Parathyroid adenoma (tissue), 2 donors: ENCODE results near the gene UQCC2.

Experiments
- H2AFZ ChIP-seq: fragments of 300-600 bp; sonication (generic); one replicate; pipeline ENCODE4 v1.7.0; 2017; ENCODE audit warnings: antibody characterized with exemption, mild to moderate bottlenecking
- H3K27ac ChIP-seq: fragments of 300-600 bp; sonication (generic); one replicate; pipeline ENCODE4 v1.7.0; 2017
- H3K27me3 ChIP-seq: fragments of 300-600 bp; sonication (generic); one replicate; pipeline ENCODE4 v1.7.0; 2017; ENCODE audit warnings: low read length; ENCODE audit not compliant: control insufficient read depth, insufficient read depth
- H3K36me3 ChIP-seq: fragments of 300-600 bp; sonication (generic); one replicate; pipeline ENCODE4 v1.7.0; 2017; ENCODE audit warnings: low read length; ENCODE audit not compliant: control insufficient read depth, insufficient read depth
- H3K4me1 ChIP-seq: fragments of 300-600 bp; sonication (generic); one replicate; pipeline ENCODE4 v1.7.0; 2017; ENCODE audit warnings: control low read depth
- H3K4me2 ChIP-seq: fragments of 300-600 bp; sonication (generic); one replicate; pipeline ENCODE4 v1.7.0; 2017; ENCODE audit warnings: low read length
- H3K4me3 ChIP-seq: fragments of 300-600 bp; sonication (generic); one replicate; pipeline ENCODE4 v1.7.0; 2017; ENCODE audit warnings: low read depth, low read length
- H3K79me2 ChIP-seq: fragments of 300-600 bp; sonication (generic); one replicate; pipeline ENCODE4 v1.7.0; 2017; ENCODE audit warnings: control low read depth
- H3K9ac ChIP-seq: fragments of 300-600 bp; sonication (generic); one replicate; pipeline ENCODE4 v1.7.0; 2017; ENCODE audit warnings: mild to moderate bottlenecking
- H3K9me3 ChIP-seq: fragments of 300-600 bp; sonication (generic); one replicate; pipeline ENCODE4 v1.7.0; 2017; ENCODE audit warnings: low read length; ENCODE audit not compliant: control insufficient read depth
- TF ChIP-seq, protein P1 (sequence below): fragments of 300-600 bp; sonication (generic); IDR thresholded peaks from one replicate; pipeline ENCODE4 v1.7.0; 2017; ENCODE audit warnings: antibody characterized with exemption, mild to moderate bottlenecking
- donor health status: primary hyperparathyroidism.

The UQCC2 gene

DNA sequence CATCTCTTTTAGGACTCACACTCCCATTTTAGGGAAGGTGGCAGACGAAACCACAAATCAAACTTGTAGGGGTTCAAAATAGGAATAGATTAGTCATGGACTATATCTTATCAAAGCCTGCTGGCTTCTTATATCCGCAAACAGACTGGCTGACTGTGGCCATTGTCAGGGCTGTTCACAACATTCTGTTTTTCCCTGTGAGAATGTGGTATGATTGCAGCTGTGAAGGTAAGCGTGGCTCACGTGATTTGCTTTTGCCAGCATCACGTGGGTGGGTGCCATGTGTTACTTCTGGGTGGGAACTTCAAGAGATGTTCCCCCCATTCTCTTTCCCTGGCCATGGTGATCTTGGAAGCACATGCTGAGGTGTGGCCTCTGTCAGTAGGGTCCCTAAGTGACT, 29.3 kb upstream of the UQCC2 start:
- H3K4me2 ChIP-seq = no peak overlapping the region
- no peak overlapping the region for H3K9ac ChIP-seq
- H3K27me3 ChIP-seq = no peaks in the 10 kb centered on the region
- no peaks in the 10 kb centered on the region for H3K79me2 ChIP-seq
- peaks cover 3% of the 10 kb centered on the region for H3K4me1 ChIP-seq
- H3K9me3 ChIP-seq = no peaks in the 10 kb centered on the region
- H3K36me3 ChIP-seq = no peaks in the 10 kb centered on the region
- H2AFZ ChIP-seq = no peak overlapping the region
- no peak overlapping the region for H3K27ac ChIP-seq
- no peak overlapping the region for H3K4me3 ChIP-seq
- TF ChIP-seq, protein P1, sequence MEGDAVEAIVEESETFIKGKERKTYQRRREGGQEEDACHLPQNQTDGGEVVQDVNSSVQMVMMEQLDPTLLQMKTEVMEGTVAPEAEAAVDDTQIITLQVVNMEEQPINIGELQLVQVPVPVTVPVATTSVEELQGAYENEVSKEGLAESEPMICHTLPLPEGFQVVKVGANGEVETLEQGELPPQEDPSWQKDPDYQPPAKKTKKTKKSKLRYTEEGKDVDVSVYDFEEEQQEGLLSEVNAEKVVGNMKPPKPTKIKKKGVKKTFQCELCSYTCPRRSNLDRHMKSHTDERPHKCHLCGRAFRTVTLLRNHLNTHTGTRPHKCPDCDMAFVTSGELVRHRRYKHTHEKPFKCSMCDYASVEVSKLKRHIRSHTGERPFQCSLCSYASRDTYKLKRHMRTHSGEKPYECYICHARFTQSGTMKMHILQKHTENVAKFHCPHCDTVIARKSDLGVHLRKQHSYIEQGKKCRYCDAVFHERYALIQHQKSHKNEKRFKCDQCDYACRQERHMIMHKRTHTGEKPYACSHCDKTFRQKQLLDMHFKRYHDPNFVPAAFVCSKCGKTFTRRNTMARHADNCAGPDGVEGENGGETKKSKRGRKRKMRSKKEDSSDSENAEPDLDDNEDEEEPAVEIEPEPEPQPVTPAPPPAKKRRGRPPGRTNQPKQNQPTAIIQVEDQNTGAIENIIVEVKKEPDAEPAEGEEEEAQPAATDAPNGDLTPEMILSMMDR = no peak

DNA sequence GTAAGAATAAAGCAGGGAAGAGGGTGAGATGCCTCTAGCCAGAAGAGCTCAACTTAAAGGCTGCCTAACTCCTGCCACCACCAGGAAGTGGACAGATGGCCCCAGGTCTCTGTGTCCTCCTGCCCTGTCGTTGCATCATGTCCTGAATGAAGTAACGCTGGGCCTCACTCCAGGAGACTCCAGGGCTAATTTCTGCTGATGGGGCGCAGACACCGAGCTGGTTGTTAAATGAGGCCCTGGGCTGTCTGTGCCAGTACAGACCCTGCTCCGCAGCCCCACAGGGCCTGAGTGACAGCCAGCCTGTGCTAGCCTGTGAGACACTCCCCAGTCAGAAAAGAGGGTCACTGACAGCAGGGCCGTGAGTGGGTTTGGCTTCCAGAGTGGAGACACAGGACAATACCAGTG, 28.7 kb upstream of the UQCC2 start:
- H3K4me2 ChIP-seq = no peak overlapping the region
- H3K9me3 ChIP-seq = no peaks in the 10 kb centered on the region
- H3K27me3 ChIP-seq = no peaks in the 10 kb centered on the region
- H3K79me2 ChIP-seq = no peaks in the 10 kb centered on the region
- no peak overlapping the region for H3K4me3 ChIP-seq
- no peak overlapping the region for H2AFZ ChIP-seq
- TF ChIP-seq, protein P1 = no peak
- peaks cover 3% of the 10 kb centered on the region for H3K4me1 ChIP-seq
- no peak overlapping the region for H3K27ac ChIP-seq
- no peaks in the 10 kb centered on the region for H3K36me3 ChIP-seq
- H3K9ac ChIP-seq = no peak overlapping the region

GRCh38 chr6:33739571-33739970, 28.1 kb upstream of the UQCC2 start:
- H3K4me3 ChIP-seq = no peak overlapping the region
- H3K4me2 ChIP-seq = no peak overlapping the region
- H3K9me3 ChIP-seq = no peaks in the 10 kb centered on the region
- H3K27me3 ChIP-seq = no peaks in the 10 kb centered on the region
- no peaks in the 10 kb centered on the region for H3K36me3 ChIP-seq
- no peaks in the 10 kb centered on the region for H3K79me2 ChIP-seq
- no peak overlapping the region for H3K9ac ChIP-seq
- peaks cover 3% of the 10 kb centered on the region for H3K4me1 ChIP-seq
- no peak overlapping the region for H2AFZ ChIP-seq
- TF ChIP-seq, protein P1 = no peak
- no peak overlapping the region for H3K27ac ChIP-seq

DNA sequence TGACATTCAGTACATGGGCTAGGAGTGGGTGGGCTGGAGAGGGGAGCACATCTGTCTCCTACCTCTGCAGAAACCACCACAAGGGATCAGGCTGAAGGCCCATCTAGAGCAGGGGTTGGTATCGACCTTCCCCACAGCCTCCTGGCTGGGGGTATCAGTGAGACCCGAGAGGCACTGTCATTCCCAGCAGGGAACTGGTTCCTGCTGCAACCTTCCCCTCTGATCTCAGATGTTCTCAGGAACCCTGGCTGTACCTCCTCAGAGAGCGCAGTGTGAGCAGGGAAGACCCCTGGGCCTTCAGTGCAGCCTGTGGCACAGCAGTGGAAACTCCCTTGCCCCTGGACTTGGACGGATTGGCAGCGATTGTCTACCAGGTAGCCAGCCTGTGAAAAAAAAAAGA, 27.4 kb upstream of the UQCC2 start:
- no peaks in the 10 kb centered on the region for H3K9me3 ChIP-seq
- no peaks in the 10 kb centered on the region for H3K79me2 ChIP-seq
- H3K27me3 ChIP-seq = no peaks in the 10 kb centered on the region
- no peak overlapping the region for H3K27ac ChIP-seq
- H3K36me3 ChIP-seq = no peaks in the 10 kb centered on the region
- H3K4me2 ChIP-seq = no peak overlapping the region
- no peak overlapping the region for H2AFZ ChIP-seq
- H3K9ac ChIP-seq = no peak overlapping the region
- TF ChIP-seq, protein P1 = no peak
- no peak overlapping the region for H3K4me3 ChIP-seq
- no peaks in the 10 kb centered on the region for H3K4me1 ChIP-seq

- Histone ChIP-seq H3K4me2 (no peak overlapping the region), H2AFZ (no peak overlapping the region), H3K79me2 (no peaks in the 10 kb centered on the region), H3K9ac (no peak overlapping the region), H3K9me3 (no peaks in the 10 kb centered on the region), H3K27me3 (no peaks in the 10 kb centered on the region), H3K4me1 (no peaks in the 10 kb centered on the region), H3K27ac (no peak overlapping the region), H3K4me3 (no peak overlapping the region), H3K36me3 (no peaks in the 10 kb centered on the region)
- TF ChIP-seq, protein P1 = no peak
Measured at GRCh38 chr6:33738153-33738552, 26.7 kb upstream of the UQCC2 start.
